ENCODE measurements around the gene PLA2G2A. TPM values are rescaled to one million over a fixed set of nuclear protein-coding genes. Genes with fewer than 3 reads are reported as not detected.

The PLA2G2A gene
- not detected in 2 replicates for total RNA-seq

GRCh38 chr1:19979494-19979977 lies at the start of gene PLA2G2A:
PLA2G2A (minus strand) TSS chr1:19979618; CDS start chr1:19978773, 845 bp downstream.

Other genes starting within 250 kb of the PLA2G2A start
- 12.9 and 13.8 TPM in 2 replicates for gene TMCO4, start 179.7 kb downstream of the PLA2G2A start, total RNA-seq
- gene RNF186, start 164.3 kb downstream of the PLA2G2A start, total RNA-seq: not detected in 2 replicates
- 1.3 and 1.6 TPM in 2 replicates for gene OTUD3, start 97.2 kb downstream of the PLA2G2A start, total RNA-seq
- not detected in 2 replicates for gene PLA2G2E, start 56.0 kb downstream of the PLA2G2A start, total RNA-seq
- not detected in 2 replicates for gene PLA2G5, start 90.6 kb upstream of the PLA2G2A start, total RNA-seq
- not detected in 2 replicates for gene PLA2G2D, start 139.9 kb upstream of the PLA2G2A start, total RNA-seq
- not detected in 2 replicates for gene PLA2G2F, start 159.7 kb upstream of the PLA2G2A start, total RNA-seq
- under 0.01 TPM in 2 replicates for gene UBXN10, start 206.5 kb upstream of the PLA2G2A start, total RNA-seq
- not detected in 2 replicates for gene PLA2G2C, start 206.9 kb upstream of the PLA2G2A start, total RNA-seq